ENCODE measurements around the gene RAB7A. TPM values are rescaled to one million over a fixed set of nuclear protein-coding genes. Genes with fewer than 3 reads are reported as not detected.

The RAB7A gene
- total RNA-seq, 2 experiments from 2014 or later, result 304 to 322 TPM

- POLR2A ChIA-PET, result interaction anchor here (0.7 kb wide), 1 partner anchor 43 kb away, joined by 3 read pairs; no protein-coding TSS in a partner anchor
- no peak for DNase-seq
- no peaks in the 10 kb centered on the region for H3K27me3 Mint-ChIP-seq
- no peak for ATAC-seq
- H3K36me3 Mint-ChIP-seq (ENCODE audit: low read depth), result no peaks in the 10 kb centered on the region
- no peak overlapping the region for H3K4me3 Mint-ChIP-seq
- intact Hi-C loops (cut with micrococcal nuclease), result loop anchor here (5.0 kb wide), 1 partner anchor 43 kb away; the partner anchor contains the start of gene RAB7A
- CTCF ChIA-PET, result interaction anchor here (1.3 kb wide), 2 partner anchors 111 to 162 kb away, joined by 3 to 5 read pairs; no protein-coding TSS in a partner anchor
- H3K27ac Mint-ChIP-seq, result no peak overlapping the region
- peaks cover 19% of the 10 kb centered on the region for H3K4me1 Mint-ChIP-seq (ENCODE audit: low read depth)
- H3K9me3 Mint-ChIP-seq, result no peaks in the 10 kb centered on the region
- no peak for TF ChIP-seq CTCF (IDR thresholded peaks at IDR 0.05)
Measured at GRCh38 chr3:128683957-128684356, 42.0 kb upstream of the RAB7A start.

GRCh38 chr3:128684986-128685726, 40.8 kb upstream of the RAB7A start:
- intact Hi-C loops (cut with micrococcal nuclease), result loop anchor here (5.0 kb wide), 1 partner anchor 42 kb away; the partner anchor contains the start of gene RAB7A
- no peak for DNase-seq
- Mint-ChIP-seq H3K9me3 (no peaks in the 10 kb centered on the region), H3K27ac (no peak overlapping the region), H3K4me3 (no peak overlapping the region), H3K36me3 (ENCODE audit: low read depth) (no peaks in the 10 kb centered on the region), H3K27me3 (no peaks in the 10 kb centered on the region), H3K4me1 (ENCODE audit: low read depth) (peaks cover 20% of the 10 kb centered on the region)
- TF ChIP-seq CTCF (IDR thresholded peaks at IDR 0.05), result no peak
- no peak for ATAC-seq
- CTCF ChIA-PET, result interaction anchor here (1.3 kb wide), 1 partner anchor 110 kb away, joined by 3 read pairs; no protein-coding TSS in a partner anchor
- POLR2A ChIA-PET, result interaction anchor here (0.5 kb wide), 1 partner anchor 127 kb away, joined by 3 read pairs; no protein-coding TSS in a partner anchor

GRCh38 chr3:128686465-128686864, 39.5 kb upstream of the RAB7A start:
- TF ChIP-seq CTCF (IDR thresholded peaks at IDR 0.05), result no peak
- Mint-ChIP-seq H3K9me3 (no peaks in the 10 kb centered on the region), H3K27me3 (no peaks in the 10 kb centered on the region), H3K36me3 (ENCODE audit: low read depth) (no peaks in the 10 kb centered on the region), H3K27ac (no peak overlapping the region), H3K4me3 (no peak overlapping the region), H3K4me1 (ENCODE audit: low read depth) (peaks cover 15% of the 10 kb centered on the region)
- intact Hi-C loops (cut with micrococcal nuclease), result no loop called here
- ChIA-PET CTCF (no interaction called here), POLR2A (no interaction called here)
- no peak for ATAC-seq
- no peak for DNase-seq

GRCh38 chr3:128689060-128689459, 36.9 kb upstream of the RAB7A start:
- no peak for ATAC-seq
- Mint-ChIP-seq H3K36me3 (ENCODE audit: low read depth) (no peaks in the 10 kb centered on the region), H3K27ac (no peak overlapping the region), H3K27me3 (no peaks in the 10 kb centered on the region), H3K4me1 (ENCODE audit: low read depth) (peaks cover 8% of the 10 kb centered on the region), H3K9me3 (no peaks in the 10 kb centered on the region), H3K4me3 (no peak overlapping the region)
- intact Hi-C loops (cut with micrococcal nuclease), result no loop called here
- ChIA-PET POLR2A (no interaction called here), CTCF (interaction anchor here (1.2 to 3.9 kb wide), 3 partner anchors 8 to 157 kb away, joined by 3 to 23 read pairs (median 3); no protein-coding TSS in a partner anchor)
- no peak for DNase-seq
- TF ChIP-seq CTCF (IDR thresholded peaks at IDR 0.05), result no peak

GRCh38 chr3:128693696-128694095, 32.3 kb upstream of the RAB7A start:
- no peaks in the 10 kb centered on the region for H3K9me3 Mint-ChIP-seq
- CTCF ChIA-PET, result no interaction called here
- DNase-seq, result no peak
- no peak for TF ChIP-seq CTCF (IDR thresholded peaks at IDR 0.05)
- POLR2A ChIA-PET, result no interaction called here
- H3K27ac Mint-ChIP-seq, result no peak overlapping the region
- no peaks in the 10 kb centered on the region for H3K27me3 Mint-ChIP-seq
- H3K36me3 Mint-ChIP-seq (ENCODE audit: low read depth), result no peaks in the 10 kb centered on the region
- intact Hi-C loops (cut with micrococcal nuclease), result no loop called here
- H3K4me1 Mint-ChIP-seq (ENCODE audit: low read depth), result peaks cover 4% of the 10 kb centered on the region
- ATAC-seq, result no peak
- no peak overlapping the region for H3K4me3 Mint-ChIP-seq

All from activated CD8-positive, alpha-beta T cell treated with anti-CD3 and anti-CD28 coated beads for 36 hours (primary cell).